ENCODE data around the gene USP12. TPM values are rescaled to one million over a fixed set of nuclear protein-coding genes. Genes with fewer than 3 reads are reported as not detected.
"Not testable (repeated sequence)": the region's sequence is repeated elsewhere in the genome, so short reads cannot be mapped to it uniquely, and the experiment has no call there.

Gene USP12
- total RNA-seq, 1 donor from 2014 or later, result 37.5 TPM

DNA sequence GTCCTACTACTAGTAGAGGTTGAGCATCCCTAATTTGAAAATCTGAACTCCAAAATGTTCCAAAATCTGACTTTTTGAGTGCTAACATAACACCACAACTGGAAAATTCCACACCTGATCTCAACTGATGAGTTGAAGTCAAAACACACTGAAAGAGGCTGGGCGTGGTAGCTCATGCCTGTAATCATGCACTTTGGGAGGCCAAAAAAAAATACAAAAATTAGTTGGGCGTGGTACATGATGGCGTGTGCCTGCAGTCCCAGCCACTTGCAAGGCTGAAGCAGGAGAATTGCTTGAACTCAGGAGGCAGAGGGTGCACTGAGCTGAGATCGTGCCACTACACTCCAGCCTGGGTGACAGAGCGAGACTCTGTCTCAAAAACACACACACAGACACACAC, 29.9 kb downstream of the USP12 start:
- intact Hi-C loops (cut with DNase I), result no loop called here
- TF ChIP-seq, protein P1, sequence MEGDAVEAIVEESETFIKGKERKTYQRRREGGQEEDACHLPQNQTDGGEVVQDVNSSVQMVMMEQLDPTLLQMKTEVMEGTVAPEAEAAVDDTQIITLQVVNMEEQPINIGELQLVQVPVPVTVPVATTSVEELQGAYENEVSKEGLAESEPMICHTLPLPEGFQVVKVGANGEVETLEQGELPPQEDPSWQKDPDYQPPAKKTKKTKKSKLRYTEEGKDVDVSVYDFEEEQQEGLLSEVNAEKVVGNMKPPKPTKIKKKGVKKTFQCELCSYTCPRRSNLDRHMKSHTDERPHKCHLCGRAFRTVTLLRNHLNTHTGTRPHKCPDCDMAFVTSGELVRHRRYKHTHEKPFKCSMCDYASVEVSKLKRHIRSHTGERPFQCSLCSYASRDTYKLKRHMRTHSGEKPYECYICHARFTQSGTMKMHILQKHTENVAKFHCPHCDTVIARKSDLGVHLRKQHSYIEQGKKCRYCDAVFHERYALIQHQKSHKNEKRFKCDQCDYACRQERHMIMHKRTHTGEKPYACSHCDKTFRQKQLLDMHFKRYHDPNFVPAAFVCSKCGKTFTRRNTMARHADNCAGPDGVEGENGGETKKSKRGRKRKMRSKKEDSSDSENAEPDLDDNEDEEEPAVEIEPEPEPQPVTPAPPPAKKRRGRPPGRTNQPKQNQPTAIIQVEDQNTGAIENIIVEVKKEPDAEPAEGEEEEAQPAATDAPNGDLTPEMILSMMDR (IDR thresholded peaks at IDR 0.05), result no peak
- H3K4me3 ChIP-seq, result no peak overlapping the region
- H3K4me1 ChIP-seq, result peaks cover 12% of the 10 kb centered on the region
- no peak overlapping the region for H3K27ac ChIP-seq
- no peak for DNase-seq
- no peaks in the 10 kb centered on the region for H3K27me3 ChIP-seq
- H3K9me3 ChIP-seq, result no peaks in the 10 kb centered on the region
- no peaks in the 10 kb centered on the region for H3K36me3 ChIP-seq
- no peak for ATAC-seq

DNA sequence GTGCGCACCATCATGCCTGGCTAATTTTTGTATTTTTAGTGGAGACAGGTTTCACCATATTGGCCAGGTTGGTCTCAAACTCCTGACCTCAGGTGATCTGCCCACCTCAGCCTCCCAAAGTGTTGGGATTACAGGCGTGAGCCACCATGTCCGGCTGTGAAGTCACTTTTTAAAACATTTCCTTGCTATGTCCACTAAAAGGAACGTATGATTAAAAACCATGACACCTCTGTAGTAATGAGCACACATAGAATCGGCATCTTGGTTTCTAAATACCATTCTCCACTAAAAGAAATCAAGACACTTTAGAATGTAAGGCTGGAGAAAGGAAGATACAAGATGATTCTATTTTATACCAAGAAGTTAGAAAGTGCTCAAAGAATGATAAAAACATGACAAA, 30.5 kb downstream of the USP12 start:
- H3K36me3 ChIP-seq; H3K9me3 ChIP-seq; intact Hi-C loops (cut with DNase I); H3K4me3 ChIP-seq; ATAC-seq; H3K4me1 ChIP-seq; H3K27me3 ChIP-seq; H3K27ac ChIP-seq; DNase-seq: not testable (repeated sequence)

DNA sequence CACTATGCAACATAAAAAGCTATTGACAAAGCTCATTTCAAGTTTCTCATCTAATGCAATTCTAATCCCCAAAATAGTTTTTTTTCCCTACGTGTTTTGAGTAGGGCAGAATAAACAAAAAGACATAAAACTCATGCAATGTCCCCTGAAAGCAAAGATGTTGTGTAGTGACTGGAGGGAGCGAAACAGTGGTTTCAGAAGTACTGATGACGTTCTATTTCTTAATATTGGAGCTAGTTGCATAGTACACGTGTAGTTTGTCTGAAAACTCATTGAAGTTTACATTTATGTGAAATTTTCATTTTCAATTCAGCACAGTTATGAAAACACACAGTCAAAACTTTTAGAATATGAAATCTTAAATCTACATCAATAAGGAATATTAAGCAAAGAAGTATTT, 31.6 kb downstream of the USP12 start:
- TF ChIP-seq, protein P1 (IDR thresholded peaks at IDR 0.05), result no peak
- Histone ChIP-seq H3K4me3 (no peak overlapping the region), H3K27me3 (no peaks in the 10 kb centered on the region), H3K4me1 (peaks cover 14% of the 10 kb centered on the region), H3K27ac (no peak overlapping the region), H3K9me3 (no peaks in the 10 kb centered on the region), H3K36me3 (no peaks in the 10 kb centered on the region)
- intact Hi-C loops (cut with DNase I), result no loop called here
- no peak for DNase-seq
- ATAC-seq, result no peak

DNA sequence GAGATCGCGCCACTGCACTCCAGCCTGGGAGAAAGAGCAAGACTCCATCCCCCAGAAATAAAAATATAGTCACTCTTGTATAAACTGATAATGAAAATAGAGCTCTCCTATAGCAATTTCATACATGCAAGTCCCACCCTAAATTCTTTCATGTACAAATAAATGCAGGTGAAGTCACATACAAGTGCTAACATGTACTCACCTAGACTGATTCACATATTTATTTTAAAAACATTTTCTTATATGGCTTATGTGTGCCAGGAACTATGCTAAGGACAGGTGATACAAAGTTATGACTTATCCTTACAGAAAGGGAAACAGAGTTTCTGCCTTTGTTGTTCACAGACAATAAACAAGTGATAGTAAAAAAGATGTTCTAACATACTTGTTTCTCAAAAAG, 32.0 kb downstream of the USP12 start:
- H3K27me3 ChIP-seq, result no peaks in the 10 kb centered on the region
- TF ChIP-seq, protein P1 (IDR thresholded peaks at IDR 0.05), result no peak

DNA sequence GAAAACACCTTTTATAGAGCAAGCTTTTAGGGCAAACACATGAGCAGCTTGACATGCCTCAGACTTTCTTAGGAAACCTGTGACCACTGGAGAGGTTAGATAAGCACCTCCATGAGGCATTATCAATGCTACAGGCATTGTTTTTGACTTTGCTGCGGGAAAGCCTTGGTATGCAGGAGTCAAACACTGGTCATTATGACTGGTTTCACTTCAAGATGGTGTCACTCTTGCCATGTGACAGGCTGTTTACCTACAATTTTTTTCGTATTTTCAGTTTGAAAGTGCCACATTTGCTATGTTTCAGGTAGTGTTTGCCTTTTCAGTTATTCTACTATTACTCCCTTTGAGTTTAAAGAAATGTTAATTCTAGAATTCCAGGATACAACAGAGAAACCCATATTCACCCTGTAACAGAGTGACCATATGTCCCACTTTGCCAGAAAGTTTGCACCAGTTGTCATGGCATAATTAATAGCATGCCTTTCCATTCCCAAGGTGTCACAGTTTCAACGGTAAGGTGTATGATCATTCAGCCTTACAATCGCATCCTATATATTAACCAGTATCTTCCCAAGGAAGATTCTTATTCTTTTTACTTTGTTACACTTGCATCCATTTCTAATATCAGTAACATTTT, 33.0 kb downstream of the USP12 start:
- DNase-seq, result no peak
- intact Hi-C loops (cut with DNase I), result no loop called here
- H3K4me3 ChIP-seq, result no peak overlapping the region
- H3K27me3 ChIP-seq, result no peaks in the 10 kb centered on the region
- H3K36me3 ChIP-seq, result no peaks in the 10 kb centered on the region
- TF ChIP-seq, protein P1 (IDR thresholded peaks at IDR 0.05), result no peak
- H3K27ac ChIP-seq, result no peak overlapping the region
- H3K4me1 ChIP-seq, result peaks cover 23% of the 10 kb centered on the region
- ATAC-seq, result no peak
- no peaks in the 10 kb centered on the region for H3K9me3 ChIP-seq

More for the DNA sequence above, 32.0 kb downstream of the USP12 start:
- Histone ChIP-seq H3K9me3 (no peaks in the 10 kb centered on the region), H3K27ac (no peak overlapping the region), H3K4me1 (peaks cover 14% of the 10 kb centered on the region), H3K4me3 (no peak overlapping the region), H3K36me3 (no peaks in the 10 kb centered on the region)
- DNase-seq, result no peak
- ATAC-seq, result no peak
- intact Hi-C loops (cut with DNase I), result no loop called here

DNA sequence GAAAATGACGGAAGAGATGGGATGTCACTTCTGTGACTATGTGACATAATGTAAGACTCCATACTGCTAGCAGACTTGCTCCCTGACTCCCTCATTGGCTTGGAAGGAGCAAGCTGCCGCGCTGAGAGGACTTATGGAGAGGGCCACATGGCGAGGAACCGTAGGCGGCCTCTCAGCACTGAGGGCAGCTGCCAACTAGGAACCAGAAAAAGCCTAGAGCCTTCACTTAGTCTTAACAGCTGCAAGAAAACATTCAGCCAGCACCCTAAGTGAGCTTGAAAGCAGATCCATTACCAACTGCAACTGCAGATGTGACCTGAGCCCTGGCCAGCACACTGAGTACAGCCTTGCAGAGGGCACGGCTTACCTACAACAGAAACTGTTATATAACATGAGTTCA, 33.9 kb downstream of the USP12 start:
- no peak for DNase-seq
- intact Hi-C loops (cut with DNase I), result no loop called here
- H3K36me3 ChIP-seq, result no peaks in the 10 kb centered on the region
- H3K4me1 ChIP-seq, result peaks cover 25% of the 10 kb centered on the region
- no peaks in the 10 kb centered on the region for H3K27me3 ChIP-seq
- H3K9me3 ChIP-seq, result no peaks in the 10 kb centered on the region
- H3K27ac ChIP-seq, result no peak overlapping the region
- no peak for ATAC-seq
- TF ChIP-seq, protein P1 (IDR thresholded peaks at IDR 0.05), result no peak
- H3K4me3 ChIP-seq, result no peak overlapping the region
